Activated CD8-positive, alpha-beta T cell treated with anti-CD3 and anti-CD28 coated beads for 36 hours (primary cell): Measurements from ENCODE around the gene ZNF318. TPM values are rescaled to one million over a fixed set of nuclear protein-coding genes. Genes with fewer than 3 reads are reported as not detected.

ENCODE experiments used
- ATAC-seq: fragments of 200-7000 bp; cut with Tn5 transposase; one replicate; pipeline ENCODE4 v1.10.0; 2021; ENCODE audit warnings: mild to moderate bottlenecking, moderate library complexity
- CTCF ChIA-PET: fragments of 350-600 bp; sonication (Branson Sonifier 250); formaldehyde crosslinking; loops from one replicate; lab custom pipeline; 2021; ENCODE audit warnings: antibody characterized with exemption; lab: Charles Lee
- POLR2A ChIA-PET: fragments of 350-600 bp; sonication (Branson Sonifier 250); formaldehyde crosslinking; loops from one replicate; lab custom pipeline; 2021; ENCODE audit warnings: antibody characterized with exemption; lab: Charles Lee
- DNase-seq: peaks from one replicate; pipeline ENCODE4 v3.0.0-alpha.2; 2020
- H3K27ac Mint-ChIP-seq: one replicate; pipeline ENCODE4 v1.8.0; 2021; ENCODE audit warnings: mild to moderate bottlenecking, mixed read lengths
- H3K27me3 Mint-ChIP-seq: one replicate; pipeline ENCODE4 v1.8.0; 2021; ENCODE audit warnings: mixed read lengths
- H3K36me3 Mint-ChIP-seq: one replicate; pipeline ENCODE4 v1.8.0; 2021; ENCODE audit warnings: low read depth, mixed read lengths
- H3K4me1 Mint-ChIP-seq: one replicate; pipeline ENCODE4 v1.8.0; 2021; ENCODE audit warnings: low read depth, mixed read lengths
- H3K4me3 Mint-ChIP-seq: one replicate; pipeline ENCODE4 v1.8.0; 2021; ENCODE audit warnings: mild to moderate bottlenecking, moderate library complexity, mixed read lengths
- H3K9me3 Mint-ChIP-seq: one replicate; pipeline ENCODE4 v1.8.0; 2021; ENCODE audit warnings: mixed read lengths
- CTCF ChIP-seq: fragments of 200-600 bp; IDR thresholded peaks from one replicate; pipeline ENCODE4 v1.8.0; 2022; ENCODE audit warnings: antibody characterized with exemption, mild to moderate bottlenecking
- intact Hi-C: fragments of 100-400 bp; cut with micrococcal nuclease; formaldehyde crosslinking; loops from one replicate; pipeline ENCODE4 v1.10.0; 2022
- total RNA-seq, 2 experiments: library from RNA; stranded (reverse); gene quantifications; one replicate each; pipeline ENCODE4 v1.2.3, GENCODE V29; 2021

Gene ZNF318
- total RNA-seq, 2 experiments from 2014 or later, result 13.1 to 13.5 TPM

DNA sequence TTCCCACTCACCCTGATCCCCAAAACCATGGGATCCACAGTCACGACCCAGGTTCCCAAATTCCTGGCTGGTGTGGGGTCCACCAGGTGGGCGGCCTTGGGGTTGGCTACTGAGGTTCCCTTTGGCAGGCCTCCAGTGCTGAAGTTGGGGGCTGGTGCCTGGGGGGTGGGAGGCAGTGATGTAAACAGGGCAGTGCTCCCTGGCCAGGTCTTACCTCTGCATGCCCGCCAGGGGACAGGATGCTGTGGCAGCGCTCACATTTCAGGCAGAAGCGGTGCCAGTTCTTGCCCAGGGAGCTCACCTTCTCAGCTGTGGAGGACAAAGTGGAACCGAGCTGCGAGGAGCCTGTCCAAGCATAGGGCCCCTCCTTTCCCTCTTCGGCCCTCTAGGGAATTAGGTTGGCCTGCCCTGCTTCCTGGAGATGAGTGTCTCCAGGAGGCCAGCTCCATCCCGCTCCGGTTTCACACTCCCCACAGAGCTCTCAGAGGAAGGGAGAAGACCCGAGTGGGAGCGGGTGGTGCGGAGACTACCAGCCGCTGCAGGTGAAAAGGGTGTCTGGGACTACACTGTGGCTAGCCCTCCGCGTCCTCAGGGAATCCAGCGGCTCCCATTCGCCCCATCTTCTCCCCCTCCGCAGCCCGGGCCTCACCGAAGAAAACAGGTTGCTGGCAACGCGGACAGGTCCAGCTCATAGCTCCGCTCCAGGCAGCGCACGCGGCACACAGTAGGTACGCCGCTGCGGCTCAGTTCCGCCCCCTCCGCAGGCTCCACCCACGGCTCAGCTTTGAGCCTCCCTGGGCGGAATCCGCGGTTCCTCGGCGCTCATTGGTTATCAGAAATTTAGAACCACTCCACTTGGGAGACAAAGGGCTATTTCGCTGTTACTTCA lies 61.1 kb downstream of the ZNF318 start, which contains the start of gene CRIP3:
Gene CRIP3, minus strand, starts transcription at position 726 of the 889 bp plus-strand sequence. Its CDS starts 34 bp downstream, at position 692.
- ATAC-seq (peak; percentile 90), DNase-seq (peak; percentile 68)
- intact Hi-C loops, result no loop called here
- ChIA-PET POLR2A (interaction anchor here (1.3 kb wide), 1 partner anchor 78 kb away, joined by 3 read pairs; no protein-coding TSS in a partner anchor), CTCF (interaction anchor here (0.6 to 3.4 kb wide), 25 partner anchors 10 to 198 kb away, joined by 3 to 25 read pairs (median 5); partner anchors contain the start of gene SLC22A7)
- Mint-ChIP-seq H3K36me3 (no peaks in the 10 kb centered on the region), H3K27me3 (peaks cover 3% of the 10 kb centered on the region), H3K4me3 (peak within 1 kb of the TSS; percentile 74), H3K27ac (no peak within 1 kb of the TSS), H3K9me3 (no peaks in the 10 kb centered on the region), H3K4me1 (peaks cover 8% of the 10 kb centered on the region)
- TF ChIP-seq CTCF, result peak; percentile 49

GRCh38 chr6:43307451-43308100 lies 61.9 kb downstream of the ZNF318 start:
- no peak for TF ChIP-seq CTCF
- Mint-ChIP-seq H3K9me3 (no peaks in the 10 kb centered on the region), H3K27me3 (peaks cover 3% of the 10 kb centered on the region), H3K36me3 (no peaks in the 10 kb centered on the region), H3K4me1 (peaks cover 8% of the 10 kb centered on the region), H3K4me3 (no peak overlapping the region), H3K27ac (no peak overlapping the region)
- ATAC-seq (no peak), DNase-seq (no peak)
- CTCF ChIA-PET, result interaction anchor here (1.0 to 3.4 kb wide), 15 partner anchors 10 to 199 kb away, joined by 3 to 25 read pairs (median 7); partner anchors contain the start of gene SLC22A7
- intact Hi-C loops, result no loop called here
- POLR2A ChIA-PET, result interaction anchor here (1.3 kb wide), 1 partner anchor 78 kb away, joined by 3 read pairs; no protein-coding TSS in a partner anchor

DNA sequence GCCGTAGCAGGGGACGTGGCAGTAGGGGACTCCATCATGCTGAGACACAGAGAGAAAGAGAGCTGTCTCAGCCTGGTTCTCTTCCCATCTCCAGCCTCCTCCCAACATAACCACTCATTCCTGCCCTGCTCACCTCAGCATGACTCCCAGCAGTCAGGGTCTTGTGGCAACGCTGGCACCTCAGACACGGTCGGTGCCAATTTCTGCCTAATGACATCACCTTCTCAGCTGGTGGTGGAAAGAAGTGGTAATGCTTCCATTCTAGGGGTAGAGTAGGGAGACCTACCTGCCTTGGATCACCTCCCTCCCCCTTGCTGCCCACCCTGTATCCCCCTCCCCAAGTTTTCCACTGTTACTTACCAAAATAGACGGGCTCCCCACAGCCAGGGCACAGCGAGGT lies 63.4 kb downstream of the ZNF318 start:
- H3K27me3 Mint-ChIP-seq, result peaks cover 3% of the 10 kb centered on the region
- ChIA-PET POLR2A (no interaction called here), CTCF (interaction anchor here (1.9 kb wide), 1 partner anchor 77 kb away, joined by 7 read pairs; the partner anchor contains the start of gene DNPH1)
- no peak for ATAC-seq
- peaks cover 8% of the 10 kb centered on the region for H3K4me1 Mint-ChIP-seq
- TF ChIP-seq CTCF, result no peak
- no peak overlapping the region for H3K27ac Mint-ChIP-seq
- no peaks in the 10 kb centered on the region for H3K9me3 Mint-ChIP-seq
- H3K36me3 Mint-ChIP-seq, result no peaks in the 10 kb centered on the region
- intact Hi-C loops, result no loop called here
- H3K4me3 Mint-ChIP-seq, result no peak overlapping the region
- no peak for DNase-seq

DNA sequence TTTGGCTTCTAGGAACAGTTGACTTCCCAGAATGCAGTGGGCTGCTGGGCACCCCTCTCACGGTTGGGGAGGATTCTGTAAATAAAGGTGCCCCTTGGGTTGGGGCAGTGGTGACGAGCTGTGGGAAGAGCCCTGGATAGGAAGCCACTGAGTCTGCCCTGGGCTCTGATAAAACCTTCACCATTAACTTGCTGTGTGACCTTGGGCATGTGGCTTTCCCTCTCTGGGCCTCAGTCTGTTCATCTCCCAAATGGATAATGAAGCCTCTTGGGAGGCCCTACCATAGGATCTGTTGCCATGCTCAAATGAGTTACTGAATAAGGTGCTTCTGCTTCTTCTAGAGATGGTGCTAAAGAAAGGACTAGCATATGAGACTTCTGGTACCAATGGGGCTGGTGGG lies 64.6 kb downstream of the ZNF318 start:
- Mint-ChIP-seq H3K36me3 (no peaks in the 10 kb centered on the region), H3K4me3 (no peak overlapping the region), H3K4me1 (peaks cover 8% of the 10 kb centered on the region), H3K9me3 (no peaks in the 10 kb centered on the region), H3K27me3 (peaks cover 3% of the 10 kb centered on the region), H3K27ac (no peak overlapping the region)
- ChIA-PET POLR2A (no interaction called here), CTCF (interaction anchor here (0.9 to 1.9 kb wide), 2 partner anchors 76 to 93 kb away, joined by 3 to 7 read pairs; partner anchors contain the start of gene DNPH1)
- DNase-seq, result no peak
- no peak for ATAC-seq
- intact Hi-C loops, result no loop called here
- TF ChIP-seq CTCF, result no peak
